ENCODE data around the gene CRIP3.

GRCh38 chr6:43306086-43306485 is 2.5 kb downstream of the CRIP3 start:
- TF ChIP-seq CTCF (CRISPR knock-in tag; IDR thresholded peaks at IDR 0.05): no peak
- no peak for TF ChIP-seq HNF4A (CRISPR knock-in tag; IDR thresholded peaks at IDR 0.05)
- no peak for TF ChIP-seq TOE1 (CRISPR knock-in tag; IDR thresholded peaks at IDR 0.05)
- no peak for TF ChIP-seq REST (IDR thresholded peaks at IDR 0.05; ENCODE audit: borderline replicate concordance in 1 of 2, low read depth in 1 of 2, low read length in 2 of 2)
- TF ChIP-seq ETS1 (CRISPR knock-in tag; IDR thresholded peaks at IDR 0.05): no peak
- TF ChIP-seq MAZ (IDR thresholded peaks at IDR 0.05; ENCODE audit: borderline replicate concordance, low read depth, low read length): no peak
- TF ChIP-seq MAZ (CRISPR knock-in tag; IDR thresholded peaks at IDR 0.05; ENCODE audit: low read depth): no peak
- no peak for TF ChIP-seq CREBL2 (CRISPR knock-in tag; IDR thresholded peaks at IDR 0.05; ENCODE audit: borderline replicate concordance)
- no peak for TF ChIP-seq ATF4 (CRISPR knock-in tag; IDR thresholded peaks at IDR 0.05)
